Osteocyte (in vitro differentiated cells): ENCODE results near the gene DMPK. TPM values are rescaled to one million over a fixed set of nuclear protein-coding genes. Genes with fewer than 3 reads are reported as not detected.

Experiments used
- DNase-seq: peaks from one replicate; pipeline ENCODE4 v3.0.0; 2021; ENCODE audit warnings: mixed read lengths; ENCODE audit not compliant: unreplicated experiment; ENCODE audit errors: extremely low spot score
- H3K27ac Mint-ChIP-seq: one replicate; pipeline ENCODE4 v1.8.0; 2021; ENCODE audit warnings: mild to moderate bottlenecking, mixed read lengths; ENCODE audit not compliant: unreplicated experiment
- H3K27me3 Mint-ChIP-seq: one replicate; pipeline ENCODE4 v1.8.0; 2021; ENCODE audit warnings: mixed read lengths; ENCODE audit not compliant: unreplicated experiment
- H3K36me3 Mint-ChIP-seq: one replicate; pipeline ENCODE4 v1.8.0; 2021; ENCODE audit warnings: mixed read lengths; ENCODE audit not compliant: unreplicated experiment
- H3K4me1 Mint-ChIP-seq: one replicate; pipeline ENCODE4 v1.8.0; 2021; ENCODE audit warnings: mixed read lengths; ENCODE audit not compliant: unreplicated experiment
- H3K4me3 Mint-ChIP-seq: one replicate; pipeline ENCODE4 v1.8.0; 2021; ENCODE audit warnings: mild to moderate bottlenecking, moderate library complexity, mixed read lengths; ENCODE audit not compliant: unreplicated experiment
- H3K9me3 Mint-ChIP-seq: one replicate; pipeline ENCODE4 v1.8.0; 2021; ENCODE audit warnings: mixed read lengths; ENCODE audit not compliant: unreplicated experiment
- total RNA-seq: library from RNA; stranded (reverse); gene quantifications from 2 replicates; pipeline ENCODE4 v1.2.1, GENCODE V29; 2021
- TF ChIP-seq, protein P1 (sequence below): fragments of 200-600 bp; sonication (generic); IDR thresholded peaks from 2 replicates; pipeline ENCODE4 v1.5.0; 2021; ENCODE audit warnings: antibody characterized with exemption, mild to moderate bottlenecking, moderate library complexity

DMPK gene
- total RNA-seq, 1 donor from 2014 or later: 86.9 TPM

DNA sequence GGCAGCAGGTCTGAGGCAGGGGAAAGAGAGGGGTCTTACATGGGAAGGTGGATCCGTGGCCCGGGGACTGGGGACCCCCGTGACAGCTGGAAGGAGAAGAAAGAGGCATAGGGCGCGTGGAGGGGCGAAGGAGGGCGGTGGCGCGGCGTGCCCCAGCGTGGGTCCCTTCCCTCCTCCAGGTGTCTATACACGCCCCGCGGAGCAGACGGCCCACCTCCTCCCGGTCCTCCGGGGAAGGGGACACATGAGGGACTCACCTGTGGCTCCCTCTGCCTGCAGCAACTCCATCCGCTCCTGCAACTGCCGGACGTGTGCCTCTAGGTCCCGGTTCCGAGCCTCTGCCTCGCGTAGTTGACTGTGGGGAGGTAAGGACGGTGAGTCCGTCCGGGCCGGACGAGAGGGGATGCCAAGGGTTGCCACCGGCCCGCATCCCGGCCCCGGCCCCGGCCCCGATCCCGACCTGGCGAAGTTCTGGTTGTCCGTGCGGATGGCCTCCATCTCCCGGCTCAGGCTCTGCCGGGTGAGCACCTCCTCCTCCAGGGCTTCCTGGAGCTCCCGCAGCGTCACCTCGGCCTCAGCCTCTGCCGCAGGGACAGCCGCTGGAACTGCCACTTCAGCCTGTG, 10.9 kb downstream of the DMPK start:
- Mint-ChIP-seq H3K9me3 (no peaks in the 10 kb centered on the region), H3K4me3 (peak overlapping the region; percentile 44), H3K36me3 (peaks cover 14% of the 10 kb centered on the region), H3K27ac (peak overlapping the region; percentile 93), H3K27me3 (no peaks in the 10 kb centered on the region), H3K4me1 (peaks cover 16% of the 10 kb centered on the region)
- no peak for DNase-seq
- TF ChIP-seq, protein P1, sequence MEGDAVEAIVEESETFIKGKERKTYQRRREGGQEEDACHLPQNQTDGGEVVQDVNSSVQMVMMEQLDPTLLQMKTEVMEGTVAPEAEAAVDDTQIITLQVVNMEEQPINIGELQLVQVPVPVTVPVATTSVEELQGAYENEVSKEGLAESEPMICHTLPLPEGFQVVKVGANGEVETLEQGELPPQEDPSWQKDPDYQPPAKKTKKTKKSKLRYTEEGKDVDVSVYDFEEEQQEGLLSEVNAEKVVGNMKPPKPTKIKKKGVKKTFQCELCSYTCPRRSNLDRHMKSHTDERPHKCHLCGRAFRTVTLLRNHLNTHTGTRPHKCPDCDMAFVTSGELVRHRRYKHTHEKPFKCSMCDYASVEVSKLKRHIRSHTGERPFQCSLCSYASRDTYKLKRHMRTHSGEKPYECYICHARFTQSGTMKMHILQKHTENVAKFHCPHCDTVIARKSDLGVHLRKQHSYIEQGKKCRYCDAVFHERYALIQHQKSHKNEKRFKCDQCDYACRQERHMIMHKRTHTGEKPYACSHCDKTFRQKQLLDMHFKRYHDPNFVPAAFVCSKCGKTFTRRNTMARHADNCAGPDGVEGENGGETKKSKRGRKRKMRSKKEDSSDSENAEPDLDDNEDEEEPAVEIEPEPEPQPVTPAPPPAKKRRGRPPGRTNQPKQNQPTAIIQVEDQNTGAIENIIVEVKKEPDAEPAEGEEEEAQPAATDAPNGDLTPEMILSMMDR: no peak

DNA sequence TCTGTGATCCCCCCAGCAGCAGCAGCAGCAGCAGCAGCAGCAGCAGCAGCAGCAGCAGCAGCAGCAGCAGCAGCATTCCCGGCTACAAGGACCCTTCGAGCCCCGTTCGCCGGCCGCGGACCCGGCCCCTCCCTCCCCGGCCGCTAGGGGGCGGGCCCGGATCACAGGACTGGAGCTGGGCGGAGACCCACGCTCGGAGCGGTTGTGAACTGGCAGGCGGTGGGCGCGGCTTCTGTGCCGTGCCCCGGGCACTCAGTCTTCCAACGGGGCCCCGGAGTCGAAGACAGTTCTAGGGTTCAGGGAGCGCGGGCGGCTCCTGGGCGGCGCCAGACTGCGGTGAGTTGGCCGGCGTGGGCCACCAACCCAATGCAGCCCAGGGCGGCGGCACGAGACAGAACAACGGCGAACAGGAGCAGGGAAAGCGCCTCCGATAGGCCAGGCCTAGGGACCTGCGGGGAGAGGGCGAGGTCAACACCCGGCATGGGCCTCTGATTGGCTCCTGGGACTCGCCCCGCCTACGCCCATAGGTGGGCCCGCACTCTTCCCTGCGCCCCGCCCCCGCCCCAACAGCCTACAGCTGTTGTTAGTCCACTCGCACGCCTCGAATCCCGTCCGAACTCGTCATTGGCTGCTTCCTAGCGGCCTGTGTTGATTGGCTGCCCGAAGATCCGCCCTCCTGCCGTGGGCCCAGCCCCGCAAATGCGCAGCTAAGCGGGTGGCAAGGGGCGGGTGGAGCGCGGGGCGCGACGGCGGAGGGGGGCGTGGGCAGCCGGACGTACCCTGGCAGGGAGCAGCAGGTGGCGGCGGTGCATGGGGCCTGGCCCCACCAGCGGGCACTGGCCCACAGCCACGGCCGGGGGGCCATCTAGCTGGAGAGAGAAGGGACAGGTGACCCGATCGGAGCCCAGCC, 11.8 kb downstream of the DMPK start:
- Mint-ChIP-seq H3K9me3 (no peaks in the 10 kb centered on the region), H3K27ac (peak overlapping the region; percentile 98)
- TF ChIP-seq, protein P1: peak; percentile 97

DNA sequence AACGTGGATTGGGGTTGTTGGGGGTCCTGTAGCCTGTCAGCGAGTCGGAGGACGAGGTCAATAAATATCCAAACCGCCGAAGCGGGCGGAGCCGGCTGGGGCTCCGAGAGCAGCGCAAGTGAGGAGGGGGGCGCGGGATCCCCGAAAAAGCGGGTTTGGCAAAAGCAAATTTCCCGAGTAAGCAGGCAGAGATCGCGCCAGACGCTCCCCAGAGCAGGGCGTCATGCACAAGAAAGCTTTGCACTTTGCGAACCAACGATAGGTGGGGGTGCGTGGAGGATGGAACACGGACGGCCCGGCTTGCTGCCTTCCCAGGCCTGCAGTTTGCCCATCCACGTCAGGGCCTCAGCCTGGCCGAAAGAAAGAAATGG, 12.5 kb downstream of the DMPK start:
- H3K9me3 Mint-ChIP-seq: no peaks in the 10 kb centered on the region
- peaks cover 27% of the 10 kb centered on the region for H3K4me1 Mint-ChIP-seq
- peaks cover 14% of the 10 kb centered on the region for H3K36me3 Mint-ChIP-seq
- H3K27ac Mint-ChIP-seq: peak overlapping the region; percentile 98
- DNase-seq: no peak
- peak overlapping the region; percentile 94 for H3K4me3 Mint-ChIP-seq
- H3K27me3 Mint-ChIP-seq: no peaks in the 10 kb centered on the region
- TF ChIP-seq, protein P1: no peak

More for the DNA sequence above, 11.8 kb downstream of the DMPK start:
- Mint-ChIP-seq H3K4me1 (peaks cover 20% of the 10 kb centered on the region), H3K36me3 (peaks cover 14% of the 10 kb centered on the region), H3K27me3 (no peaks in the 10 kb centered on the region), H3K4me3 (peak overlapping the region; percentile 94)
- DNase-seq: peak; percentile 99

DNA sequence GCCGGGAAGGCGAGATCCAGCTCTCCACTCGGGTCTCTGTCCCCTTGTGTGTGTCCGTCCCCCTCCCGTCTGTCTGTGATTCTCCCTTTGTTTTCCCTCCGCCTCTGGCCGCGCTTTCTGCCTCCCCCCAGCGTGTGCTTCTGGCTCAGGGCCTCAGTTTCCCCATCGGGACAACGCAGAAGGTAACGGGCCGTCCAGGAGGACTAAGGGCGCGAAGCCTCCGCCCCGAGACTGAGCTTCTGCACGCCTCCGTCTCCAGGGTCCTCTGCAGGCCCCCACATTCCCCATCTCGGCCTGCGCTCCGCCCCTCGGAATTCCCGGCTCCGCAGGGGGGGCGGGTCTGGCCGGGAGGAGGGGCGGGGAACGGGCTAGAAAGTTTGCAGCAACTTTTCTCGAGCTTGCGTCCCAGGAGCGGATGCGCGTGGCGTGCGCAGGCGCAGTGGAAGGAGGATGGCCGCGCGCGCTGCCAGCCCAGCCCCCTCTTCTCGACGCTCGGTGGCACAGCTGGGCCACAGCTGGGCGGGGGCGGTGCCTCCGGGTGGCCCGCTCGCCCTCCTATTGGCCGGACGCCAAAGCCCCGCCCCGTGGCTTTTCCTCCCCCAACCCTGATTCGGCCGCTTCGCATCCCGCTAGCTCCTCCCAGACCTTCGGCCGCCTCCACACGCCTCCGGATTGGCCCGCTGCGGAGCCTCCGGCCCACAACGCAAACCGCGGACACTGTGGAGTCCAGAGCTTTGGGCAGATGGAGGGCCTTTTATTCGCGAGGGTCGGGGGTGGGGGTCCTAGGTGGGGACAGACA, 13.1 kb downstream of the DMPK start, which contains the start of gene SIX5:
TSS of gene SIX5 (minus strand) at position 269 of the 799 bp plus-strand sequence. CDS start 408 bp downstream, outside the sequence.
- peak within 1 kb of the TSS; percentile 99 for H3K27ac Mint-ChIP-seq
- no peaks in the 10 kb centered on the region for H3K27me3 Mint-ChIP-seq
- DNase-seq: peak; percentile 100
- no peaks in the 10 kb centered on the region for H3K9me3 Mint-ChIP-seq
- H3K36me3 Mint-ChIP-seq: peaks cover 11% of the 10 kb centered on the region
- H3K4me1 Mint-ChIP-seq: peaks cover 32% of the 10 kb centered on the region
- TF ChIP-seq, protein P1: no peak
- peak within 1 kb of the TSS; percentile 94 for H3K4me3 Mint-ChIP-seq
